GM12878 (cell line): Measurements from ENCODE around the gene F12.

Source experiments
- EGR1 ChIP-seq, 2 experiments: IDR thresholded peaks; 1 replicate in 1 of 2; 2 replicates in 1 of 2; pipeline ENCODE4 v1.6.1; 2011 to 2012; ENCODE audit warnings: low read depth in 2 of 2, low read length in 2 of 2, borderline replicate concordance in 1 of 2, mild to moderate bottlenecking in 1 of 2, moderate library complexity in 1 of 2
- ETV6 ChIP-seq, 2 experiments: fragments of 450-650 bp in 1 of 2; IDR thresholded peaks in 1 of 2; conservative IDR thresholded peaks in 1 of 2; 2 replicates each; pipeline ENCODE4 v1.6.1; 2014; ENCODE audit warnings: antibody characterized with exemption in 1 of 2, borderline replicate concordance in 1 of 2, low read depth in 1 of 2, mild to moderate bottlenecking in 1 of 2, moderate library complexity in 1 of 2
- POLR2AphosphoS2 ChIP-seq: IDR thresholded peaks from 2 replicates; pipeline ENCODE4 v1.6.1; 2011; ENCODE audit warnings: low read depth, mild to moderate bottlenecking, low read length, improper control_type of control experiment, moderate library complexity
- YBX1 ChIP-seq: fragments of 450-650 bp; IDR thresholded peaks from 2 replicates; pipeline ENCODE4 v1.6.1; 2016; ENCODE audit warnings: antibody characterized with exemption

GRCh38 chr5:177367981-177368868 is 41.1 kb downstream of the F12 start:
- TF ChIP-seq POLR2AphosphoS2 (no peak), ETV6 (conservative IDR thresholded peaks at IDR 0.05 in 1 of 2, IDR thresholded peaks at IDR 0.05 in 1 of 2; ENCODE audit: borderline replicate concordance in 1 of 2, low read depth in 1 of 2) (no peak), YBX1 (no peak), EGR1 (IDR thresholded peaks at IDR 0.05; ENCODE audit: borderline replicate concordance in 1 of 2, low read depth in 2 of 2, low read length in 2 of 2) (no peak)
